Esophagus (tissue), 2 donors: Measurements from ENCODE around the gene ERC1. TPM values are rescaled to one million over a fixed set of nuclear protein-coding genes. Genes with fewer than 3 reads are reported as not detected.

Source experiments
- H3K27ac ChIP-seq, 2 donors: one replicate each; pipeline ENCODE4 v1.5.1; 2013; ENCODE audit warnings: low read depth in 2 of 2, mild to moderate bottlenecking in 2 of 2, inconsistent platforms in 1 of 2, low read length in 1 of 2, moderate library complexity in 1 of 2
- H3K27me3 ChIP-seq, 2 donors: one replicate each; pipeline ENCODE4 v1.6.1; 2013; ENCODE audit warnings: low read length in 2 of 2, control low read depth in 1 of 2, mild to moderate bottlenecking in 1 of 2; ENCODE audit not compliant: insufficient read depth in 2 of 2, control insufficient read depth in 1 of 2
- H3K36me3 ChIP-seq, 2 donors: one replicate each; pipeline ENCODE4 v1.6.1; 2013; ENCODE audit warnings: low read length in 1 of 2; ENCODE audit not compliant: control insufficient read depth in 2 of 2, insufficient read depth in 2 of 2
- H3K4me1 ChIP-seq, 2 donors: one replicate each; pipeline ENCODE4 v1.6.1; 2013; ENCODE audit warnings: low read length in 1 of 2; ENCODE audit not compliant: control insufficient read depth in 2 of 2, insufficient read depth in 2 of 2
- H3K4me3 ChIP-seq, 2 donors: one replicate each; pipeline ENCODE4 v1.5.1; 2013; ENCODE audit warnings: low read length in 2 of 2, mild to moderate bottlenecking in 2 of 2, low read depth in 1 of 2, moderate library complexity in 1 of 2
- H3K9me3 ChIP-seq, 2 donors: one replicate each; pipeline ENCODE4 v1.6.1; 2013; ENCODE audit warnings: mild to moderate bottlenecking in 2 of 2, low read depth in 1 of 2, low read length in 1 of 2, moderate library complexity in 1 of 2; ENCODE audit not compliant: control insufficient read depth in 2 of 2, insufficient read depth in 1 of 2
- WGBS, 2 donors: extraction: QIAGEN DNeasy Blood & Tissue Kit; methylation state at CpG; one replicate each; pipeline ENCODE4 v1.1.7; 2013; 5-methylcytosine and 5-hydroxymethylcytosine counted together
- polyA plus RNA-seq, 2 donors: library from polyadenylated mRNA; stranded (reverse); fragments of 200-250 nt; gene quantifications; one replicate each; pipeline ENCODE4 v1.2.3, GENCODE V29; 2013
- donor health status: healthy with polysubstance abuse.
- donor health status: Bipolar disorder and iron deficiency.

The ERC1 gene
- polyA plus RNA-seq, 2 donors: 6.4 to 8.7 TPM

DNA sequence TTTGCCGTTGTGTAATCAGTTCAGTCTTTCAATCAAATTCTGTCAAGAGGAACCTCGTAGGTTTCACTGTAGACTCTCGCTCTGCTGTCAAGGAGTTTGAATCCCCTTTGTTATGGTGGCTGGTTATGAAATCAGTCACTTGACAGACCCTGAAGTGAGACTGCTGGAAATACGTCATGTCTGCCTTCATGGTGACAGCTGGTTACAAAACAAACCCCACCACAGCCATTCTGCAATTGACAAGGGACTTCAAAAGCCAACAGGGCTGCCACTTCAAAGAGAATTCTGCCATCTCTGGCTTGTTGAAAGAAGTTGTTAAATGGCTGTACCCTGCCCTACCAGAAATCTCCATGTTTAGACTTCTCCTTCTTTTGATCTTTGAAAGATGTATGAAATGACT is 286.9 kb downstream of the ERC1 start:
- H3K27me3 ChIP-seq: no peaks in the 10 kb centered on the region
- WGBS, 2 donors: 75 to 76% methylated on average over 4 of the region's 4 CpGs
- no peaks in the 10 kb centered on the region for H3K36me3 ChIP-seq
- no peaks in the 10 kb centered on the region for H3K9me3 ChIP-seq
- H3K27ac ChIP-seq: no peak overlapping the region
- H3K4me1 ChIP-seq: no peaks in the 10 kb centered on the region
- no peak overlapping the region for H3K4me3 ChIP-seq

DNA sequence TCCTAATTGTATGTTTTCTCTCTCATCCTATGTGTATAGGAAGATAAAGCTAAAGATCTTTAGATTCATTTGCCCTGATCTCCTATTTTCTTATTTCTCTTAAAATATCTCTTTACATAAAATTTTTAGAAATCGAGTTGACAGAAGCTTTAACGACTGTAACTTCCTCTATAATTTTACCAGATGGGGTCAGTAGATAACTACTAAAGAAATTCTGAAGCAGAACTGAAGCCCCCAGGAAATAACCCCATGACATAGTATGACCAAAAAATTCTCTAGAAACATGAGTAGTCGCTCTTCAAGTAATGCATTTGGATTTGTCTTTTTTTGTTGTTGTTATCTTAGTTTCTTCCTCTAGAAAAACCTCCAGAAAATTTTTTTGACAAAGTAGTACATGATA is 288.0 kb downstream of the ERC1 start:
- Histone ChIP-seq H3K27ac (no peak overlapping the region), H3K27me3 (no peaks in the 10 kb centered on the region), H3K36me3 (no peaks in the 10 kb centered on the region), H3K4me3 (no peak overlapping the region), H3K4me1 (no peaks in the 10 kb centered on the region), H3K9me3 (no peaks in the 10 kb centered on the region)
- WGBS, 2 donors: 54 to 59% methylated on average over 3 of the region's 3 CpGs

DNA sequence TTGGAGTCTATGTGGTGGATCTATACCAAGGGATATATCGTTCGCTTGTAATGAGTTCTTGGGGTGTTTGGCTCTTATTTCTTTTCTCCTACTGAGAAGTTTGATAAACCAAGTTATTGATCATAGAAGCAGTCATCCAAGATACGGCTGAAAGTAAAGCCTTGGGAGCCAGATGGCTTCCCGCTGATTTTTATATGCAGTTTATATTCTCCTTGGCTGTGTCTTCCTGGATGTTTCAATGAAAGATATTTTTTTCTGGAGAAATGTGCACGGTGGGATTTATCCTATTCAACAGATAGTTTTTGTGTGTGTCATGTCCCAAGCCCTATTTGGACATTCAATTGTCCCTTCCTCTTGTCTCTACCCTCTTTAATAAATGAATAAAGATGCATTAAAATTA is 289.0 kb downstream of the ERC1 start:
- H3K27me3 ChIP-seq: no peaks in the 10 kb centered on the region
- H3K4me3 ChIP-seq: no peak overlapping the region
- WGBS, 2 donors: 90 to 91% methylated on average over 5 of the region's 5 CpGs
- no peaks in the 10 kb centered on the region for H3K9me3 ChIP-seq
- H3K4me1 ChIP-seq: no peaks in the 10 kb centered on the region
- H3K27ac ChIP-seq: no peak overlapping the region
- H3K36me3 ChIP-seq: no peaks in the 10 kb centered on the region

DNA sequence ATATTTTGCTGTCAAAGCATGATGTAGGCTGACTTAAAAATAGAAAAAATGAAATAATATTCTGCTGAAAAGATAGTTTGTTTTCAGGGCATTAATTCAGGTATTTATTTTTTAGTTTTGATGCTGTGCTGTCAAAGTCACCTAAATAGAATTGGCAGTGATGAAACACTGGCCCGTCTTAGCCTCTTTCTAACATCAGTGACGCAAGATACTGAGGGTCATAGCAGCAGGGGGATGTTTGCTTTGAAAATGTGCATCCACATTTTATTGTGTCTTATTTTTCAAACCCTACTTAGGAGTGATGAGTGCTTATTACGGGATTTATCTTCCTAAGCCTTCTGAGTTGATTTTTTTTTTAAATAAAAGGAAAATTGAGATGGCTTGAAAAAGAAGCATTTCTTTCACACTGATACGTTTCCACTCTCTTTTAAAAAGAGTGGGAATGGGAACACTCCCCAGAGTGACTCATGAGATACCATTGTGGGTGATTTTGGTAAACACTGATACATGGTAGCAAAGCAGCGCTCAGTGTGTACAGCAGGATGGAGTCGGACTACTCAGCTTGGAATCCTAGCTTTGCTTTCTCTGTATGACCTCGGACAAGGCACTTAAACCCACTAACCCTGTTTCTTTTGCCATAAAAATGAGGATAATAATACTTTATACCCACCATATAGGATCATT is 290.8 kb downstream of the ERC1 start:
- Histone ChIP-seq H3K4me3 (no peak overlapping the region), H3K36me3 (no peaks in the 10 kb centered on the region), H3K27ac (peak overlapping the region in 1 of 2 donors; percentile 59), H3K4me1 (no peaks in the 10 kb centered on the region), H3K9me3 (no peaks in the 10 kb centered on the region), H3K27me3 (no peaks in the 10 kb centered on the region)
- 70 to 75% methylated on average over 7 of the region's 7 CpGs for WGBS, 2 donors

DNA sequence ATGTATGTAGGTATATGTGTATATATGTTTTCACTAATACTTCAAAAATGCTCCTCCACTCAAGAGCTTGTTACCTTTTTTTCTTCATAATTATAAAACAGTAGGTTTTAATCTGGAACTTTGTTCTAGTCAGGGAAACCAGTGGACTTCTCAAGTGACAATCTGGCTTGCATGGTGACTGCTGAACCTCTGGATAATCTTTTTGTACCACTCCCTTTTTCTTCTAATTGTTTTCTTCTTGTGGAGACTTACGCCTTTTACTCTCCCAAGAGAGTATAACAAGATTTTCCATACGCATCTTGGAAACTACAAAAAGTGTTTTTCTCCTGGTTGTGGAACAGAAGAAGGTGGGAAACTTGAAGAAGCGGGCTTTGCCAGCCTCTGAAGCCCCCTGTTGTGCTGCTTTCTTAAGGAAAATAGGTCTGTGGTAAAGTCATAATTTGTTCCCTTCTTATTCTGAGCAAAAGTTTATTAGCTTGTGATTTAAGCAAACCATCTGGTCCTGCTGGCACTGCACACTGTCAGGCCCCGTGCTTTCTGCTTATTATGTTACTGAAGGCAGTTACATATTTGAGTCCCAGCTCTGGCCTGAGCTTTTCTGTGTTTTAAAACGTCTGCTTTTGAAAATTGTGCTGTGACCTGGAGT is 291.8 kb downstream of the ERC1 start:
- H3K4me1 ChIP-seq: no peaks in the 10 kb centered on the region
- H3K4me3 ChIP-seq: no peak overlapping the region
- WGBS, 2 donors: 65 to 69% methylated on average over 5 of the region's 5 CpGs
- no peaks in the 10 kb centered on the region for H3K27me3 ChIP-seq
- H3K36me3 ChIP-seq: no peaks in the 10 kb centered on the region
- no peaks in the 10 kb centered on the region for H3K9me3 ChIP-seq
- H3K27ac ChIP-seq: peak overlapping the region; percentile 21

DNA sequence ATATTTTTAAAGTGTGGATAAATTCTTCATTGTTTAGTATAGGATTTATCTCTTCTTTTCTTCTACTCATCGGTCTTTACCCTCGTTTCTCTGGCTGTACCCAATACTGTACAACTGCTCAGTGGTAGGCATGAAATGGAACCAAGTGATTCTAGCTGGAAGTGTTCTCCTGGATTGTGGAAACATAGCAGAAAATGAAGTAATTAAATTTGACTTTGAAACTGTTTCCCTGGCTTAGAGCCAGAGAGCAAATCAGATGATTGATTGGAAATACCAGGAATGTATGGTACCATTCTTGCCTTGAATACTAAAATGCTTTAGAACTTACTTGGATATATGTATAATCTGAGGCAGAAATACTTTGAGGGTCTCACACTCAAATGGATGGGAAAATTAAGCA is 292.3 kb downstream of the ERC1 start:
- Histone ChIP-seq H3K36me3 (no peaks in the 10 kb centered on the region), H3K27ac (peak overlapping the region in 1 of 2 donors; percentile 21), H3K9me3 (no peaks in the 10 kb centered on the region), H3K4me1 (no peaks in the 10 kb centered on the region), H3K4me3 (no peak overlapping the region), H3K27me3 (no peaks in the 10 kb centered on the region)
- WGBS, 2 donors: 66 to 77% methylated on average over 2 of the region's 2 CpGs

DNA sequence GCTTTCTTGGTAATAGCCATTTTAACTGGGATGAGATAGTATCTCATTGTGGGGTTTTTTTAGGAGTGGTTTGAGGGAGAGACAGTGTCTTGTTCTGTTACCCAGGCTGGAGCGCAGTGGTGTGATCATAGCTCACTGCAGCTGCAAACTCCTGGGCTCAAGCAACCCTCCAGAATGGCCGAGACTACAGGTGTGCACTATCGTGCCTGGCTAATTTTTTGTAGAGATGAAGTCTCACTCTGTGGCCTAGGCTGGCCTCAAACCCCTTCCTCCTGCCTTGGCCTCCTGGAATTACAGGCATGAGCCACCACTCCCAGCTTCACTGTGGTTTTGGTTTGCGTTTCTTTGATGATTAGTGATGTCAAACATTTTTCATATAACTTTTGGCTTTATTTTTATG is 293.6 kb downstream of the ERC1 start:
- Histone ChIP-seq H3K27me3 (no peaks in the 10 kb centered on the region), H3K27ac (no peak overlapping the region), H3K4me1 (no peaks in the 10 kb centered on the region), H3K36me3 (no peaks in the 10 kb centered on the region), H3K4me3 (no peak overlapping the region), H3K9me3 (no peaks in the 10 kb centered on the region)
- 94% methylated on average over 4 of the region's 4 CpGs for WGBS, 2 donors

DNA sequence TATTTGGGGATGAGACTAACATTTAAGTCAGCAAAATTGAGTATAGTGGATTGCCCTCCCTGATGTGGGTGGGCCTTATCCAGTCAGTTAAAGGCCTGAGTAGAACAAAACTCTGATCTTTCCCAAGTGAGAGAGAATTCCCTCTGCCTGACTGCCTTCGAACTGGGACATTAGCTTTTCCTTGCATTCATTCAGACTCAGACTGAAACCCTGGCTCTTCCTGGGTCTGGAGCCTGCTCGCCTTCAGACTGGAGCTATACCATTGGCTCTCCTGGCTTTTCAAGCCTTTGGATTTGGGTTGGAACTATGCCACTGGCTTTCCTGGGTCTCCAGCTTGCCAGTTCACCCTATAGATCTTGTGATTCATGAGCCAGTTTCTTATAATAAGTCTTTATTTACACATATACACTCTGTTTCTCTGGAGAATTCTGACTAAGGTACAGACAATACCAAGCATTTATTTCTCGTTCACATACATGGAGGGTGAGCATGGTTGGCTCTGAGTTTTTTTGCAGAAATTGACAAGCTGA is 296.5 kb downstream of the ERC1 start:
- no peak overlapping the region for H3K4me3 ChIP-seq
- no peak overlapping the region for H3K27ac ChIP-seq
- H3K4me1 ChIP-seq: no peaks in the 10 kb centered on the region
- H3K36me3 ChIP-seq: no peaks in the 10 kb centered on the region
- H3K27me3 ChIP-seq: no peaks in the 10 kb centered on the region
- H3K9me3 ChIP-seq: no peaks in the 10 kb centered on the region
- 85 to 92% methylated on average over 3 of the region's 3 CpGs for WGBS, 2 donors

DNA sequence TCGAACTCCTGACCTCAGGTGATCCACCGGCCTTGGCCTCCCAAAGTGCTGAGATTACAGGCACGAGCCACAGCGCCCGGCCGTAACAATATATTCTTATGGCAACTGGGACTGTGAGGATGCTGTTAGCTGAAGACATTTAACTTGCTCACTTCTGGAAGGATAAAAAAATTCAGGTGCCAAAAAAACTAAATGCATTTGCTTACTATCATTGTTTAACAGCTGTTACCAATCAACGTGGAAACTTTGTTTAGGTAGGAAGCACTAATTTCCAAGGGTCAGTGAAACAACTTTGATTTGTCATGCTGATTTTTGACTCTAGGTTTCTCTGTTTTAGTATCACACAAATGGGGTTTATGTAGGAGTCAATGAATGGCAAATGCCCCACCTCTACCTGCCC is 297.3 kb downstream of the ERC1 start:
- Histone ChIP-seq H3K4me1 (no peaks in the 10 kb centered on the region), H3K27ac (no peak overlapping the region), H3K9me3 (no peaks in the 10 kb centered on the region), H3K36me3 (no peaks in the 10 kb centered on the region), H3K4me3 (no peak overlapping the region), H3K27me3 (no peaks in the 10 kb centered on the region)
- WGBS, 2 donors: 89 to 90% methylated on average over 7 of the region's 7 CpGs
